Measurements from ENCODE around the gene EIF2AK2.

The EIF2AK2 gene

GRCh38 chr2:37059841-37060240 is 96.9 kb downstream of the EIF2AK2 start:
- DNase-seq, result no peak
- no peak overlapping the region for H3K4me3 Mint-ChIP-seq
- H3K36me3 Mint-ChIP-seq (ENCODE audit: low read depth), result peaks cover 32% of the 10 kb centered on the region
- no peak overlapping the region for H3K27ac Mint-ChIP-seq
- no peaks in the 10 kb centered on the region for H3K4me1 Mint-ChIP-seq
- H3K9me3 Mint-ChIP-seq, result no peaks in the 10 kb centered on the region
- no peaks in the 10 kb centered on the region for H3K27me3 Mint-ChIP-seq (ENCODE audit: low read depth, poor library complexity)
- TF ChIP-seq, protein P1, sequence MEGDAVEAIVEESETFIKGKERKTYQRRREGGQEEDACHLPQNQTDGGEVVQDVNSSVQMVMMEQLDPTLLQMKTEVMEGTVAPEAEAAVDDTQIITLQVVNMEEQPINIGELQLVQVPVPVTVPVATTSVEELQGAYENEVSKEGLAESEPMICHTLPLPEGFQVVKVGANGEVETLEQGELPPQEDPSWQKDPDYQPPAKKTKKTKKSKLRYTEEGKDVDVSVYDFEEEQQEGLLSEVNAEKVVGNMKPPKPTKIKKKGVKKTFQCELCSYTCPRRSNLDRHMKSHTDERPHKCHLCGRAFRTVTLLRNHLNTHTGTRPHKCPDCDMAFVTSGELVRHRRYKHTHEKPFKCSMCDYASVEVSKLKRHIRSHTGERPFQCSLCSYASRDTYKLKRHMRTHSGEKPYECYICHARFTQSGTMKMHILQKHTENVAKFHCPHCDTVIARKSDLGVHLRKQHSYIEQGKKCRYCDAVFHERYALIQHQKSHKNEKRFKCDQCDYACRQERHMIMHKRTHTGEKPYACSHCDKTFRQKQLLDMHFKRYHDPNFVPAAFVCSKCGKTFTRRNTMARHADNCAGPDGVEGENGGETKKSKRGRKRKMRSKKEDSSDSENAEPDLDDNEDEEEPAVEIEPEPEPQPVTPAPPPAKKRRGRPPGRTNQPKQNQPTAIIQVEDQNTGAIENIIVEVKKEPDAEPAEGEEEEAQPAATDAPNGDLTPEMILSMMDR (IDR thresholded peaks at IDR 0.05), result no peak

DNA sequence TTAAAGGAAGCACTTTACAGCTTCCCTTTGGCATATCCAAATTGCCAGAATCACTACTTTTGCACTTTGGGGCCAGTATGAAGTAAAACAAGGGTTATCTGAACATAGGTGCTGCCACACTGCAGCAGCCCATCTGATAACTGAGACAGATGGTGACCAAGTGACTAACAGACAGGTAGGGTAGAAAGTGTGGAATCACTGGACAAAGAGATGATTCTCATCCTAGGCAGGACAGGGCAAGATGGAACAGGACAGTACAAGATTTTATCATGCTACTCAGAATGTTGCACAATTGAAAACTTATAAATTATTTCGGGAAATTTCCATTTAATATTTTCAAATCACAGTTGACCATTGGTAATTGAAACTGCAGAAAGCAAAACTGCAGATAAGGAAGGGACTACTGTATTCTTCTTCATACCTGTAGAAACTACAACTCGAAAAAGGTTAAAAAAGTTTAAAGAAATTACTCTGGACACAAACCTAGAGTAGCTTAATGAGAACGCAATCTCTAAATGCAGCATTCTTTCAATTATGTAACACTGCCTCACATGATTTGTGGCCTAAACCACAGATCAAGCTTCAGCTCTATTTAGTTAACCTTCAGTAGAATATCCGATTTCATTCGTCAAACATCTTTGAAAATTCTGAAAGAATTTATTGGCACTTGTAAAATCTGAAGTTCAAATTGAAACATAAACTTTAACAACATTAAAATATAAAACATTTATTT is 104.0 kb downstream of the EIF2AK2 start:
- no peaks in the 10 kb centered on the region for H3K4me1 Mint-ChIP-seq
- no peaks in the 10 kb centered on the region for H3K9me3 Mint-ChIP-seq
- TF ChIP-seq, protein P1 (IDR thresholded peaks at IDR 0.05), result no peak
- peaks cover 37% of the 10 kb centered on the region for H3K36me3 Mint-ChIP-seq (ENCODE audit: low read depth)
- H3K4me3 Mint-ChIP-seq, result no peak overlapping the region
- DNase-seq, result no peak
- no peak overlapping the region for H3K27ac Mint-ChIP-seq
- no peaks in the 10 kb centered on the region for H3K27me3 Mint-ChIP-seq (ENCODE audit: low read depth, poor library complexity)

Data from nephron progenitor cell (in vitro differentiated cells).